ENCODE measurements around the gene PSTK.

Gene PSTK

DNA sequence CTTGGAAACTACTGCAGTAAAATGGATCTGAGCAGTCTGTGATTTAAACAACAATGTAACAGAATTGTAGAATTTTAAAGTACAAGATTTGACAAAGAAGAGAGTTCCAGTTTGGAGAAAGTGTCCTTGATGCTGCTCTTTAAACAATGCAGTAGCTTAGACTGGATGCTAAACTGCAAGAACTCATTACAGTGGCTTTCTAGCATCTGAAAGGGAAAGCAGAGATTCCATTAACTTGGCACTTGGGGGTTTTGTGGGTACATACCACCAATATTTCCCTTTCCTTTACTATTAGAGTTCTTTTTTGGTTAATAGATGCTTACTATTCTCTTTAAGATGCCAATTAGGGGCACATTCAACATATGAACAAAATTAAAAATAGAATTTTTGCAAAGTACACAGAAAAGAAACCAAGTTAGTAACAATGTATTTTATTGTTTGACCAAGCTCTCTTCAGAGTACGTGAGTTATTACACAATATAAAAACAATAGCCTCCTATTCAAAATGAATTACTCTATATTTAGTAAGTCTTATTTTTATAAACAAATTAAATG is 11.9 kb downstream of the PSTK start:
- DNase-seq (ENCODE audit: low read depth, low spot score), result no peak

DNA sequence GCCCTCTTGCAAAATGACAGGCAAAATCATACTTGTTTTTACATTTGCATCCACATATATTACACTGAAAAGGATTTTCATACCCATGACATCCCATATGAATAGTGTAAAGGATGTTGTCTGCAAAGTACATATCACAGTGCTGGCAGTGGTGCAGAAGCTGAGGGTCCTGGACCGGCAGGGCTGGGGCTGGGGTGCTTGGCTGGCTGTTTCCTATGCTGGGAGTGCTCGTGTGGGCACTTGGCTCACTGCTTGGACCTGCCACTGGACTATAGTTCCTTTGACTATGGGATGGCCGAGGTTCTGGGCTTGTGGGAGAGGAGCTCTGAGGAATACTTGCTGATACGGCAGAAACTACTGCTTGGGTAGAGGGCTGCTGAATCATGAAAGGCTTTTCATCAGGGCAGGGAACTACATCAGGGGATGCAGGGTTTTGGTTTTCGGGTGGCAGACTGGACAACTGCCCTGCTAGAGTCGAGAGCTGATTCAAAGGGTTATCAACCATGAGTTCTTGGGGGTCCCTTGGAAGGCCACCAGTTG is 13.7 kb downstream of the PSTK start:
- DNase-seq (ENCODE audit: low read depth, low spot score), result no peak

GRCh38 chr10:122995936-122996335 is 15.7 kb downstream of the PSTK start:
- DNase-seq (ENCODE audit: low read depth, low spot score), result no peak

- no peak for DNase-seq (ENCODE audit: low read depth, low spot score)
Measured at GRCh38 chr10:122997864-122998263, 17.7 kb downstream of the PSTK start.

- no peak for DNase-seq (ENCODE audit: low read depth, low spot score)
Measured at GRCh38 chr10:122998360-122998917, 18.2 kb downstream of the PSTK start.

GRCh38 chr10:122998934-122999333 is 18.7 kb downstream of the PSTK start:
- DNase-seq (ENCODE audit: low read depth, low spot score), result no peak

- no peak for DNase-seq (ENCODE audit: low read depth, low spot score)
Measured at GRCh38 chr10:122999347-122999746, 19.1 kb downstream of the PSTK start.

- DNase-seq (ENCODE audit: low read depth, low spot score), result no peak
Measured at GRCh38 chr10:123000155-123000554, 20.0 kb downstream of the PSTK start.

GRCh38 chr10:123001370-123001769 is 21.2 kb downstream of the PSTK start:
- no peak for DNase-seq (ENCODE audit: low read depth, low spot score)

GRCh38 chr10:123004298-123004697 is 24.1 kb downstream of the PSTK start:
- no peak for DNase-seq (ENCODE audit: low read depth, low spot score)

- no peak for DNase-seq (ENCODE audit: low read depth, low spot score)
Measured at GRCh38 chr10:123007558-123008354, 27.6 kb downstream of the PSTK start.

GRCh38 chr10:123008355-123009104 is 28.3 kb downstream of the PSTK start, which contains the start of the genes ACADSB and IKZF5:
ACADSB (plus strand) TSS chr10:123009006; CDS start chr10:123009030, 24 bp downstream.
IKZF5 (minus strand) TSS chr10:123008795; CDS start chr10:122998625, 10,170 bp downstream.
- DNase-seq (ENCODE audit: low read depth, low spot score), result peak; percentile 92

- DNase-seq (ENCODE audit: low read depth, low spot score), result no peak
Measured at GRCh38 chr10:123009105-123009820, 29.1 kb downstream of the PSTK start.

GRCh38 chr10:123011987-123012386 is 31.8 kb downstream of the PSTK start:
- no peak for DNase-seq (ENCODE audit: low read depth, low spot score)

- DNase-seq (ENCODE audit: low read depth, low spot score), result no peak
Measured at GRCh38 chr10:123013456-123014419, 33.5 kb downstream of the PSTK start.

GRCh38 chr10:123014772-123015171 is 34.6 kb downstream of the PSTK start:
- no peak for DNase-seq (ENCODE audit: low read depth, low spot score)

- no peak for DNase-seq (ENCODE audit: low read depth, low spot score)
Measured at GRCh38 chr10:123016228-123016627, 36.0 kb downstream of the PSTK start.

GRCh38 chr10:123017421-123018165 is 37.4 kb downstream of the PSTK start:
- DNase-seq (ENCODE audit: low read depth, low spot score), result no peak

DNA sequence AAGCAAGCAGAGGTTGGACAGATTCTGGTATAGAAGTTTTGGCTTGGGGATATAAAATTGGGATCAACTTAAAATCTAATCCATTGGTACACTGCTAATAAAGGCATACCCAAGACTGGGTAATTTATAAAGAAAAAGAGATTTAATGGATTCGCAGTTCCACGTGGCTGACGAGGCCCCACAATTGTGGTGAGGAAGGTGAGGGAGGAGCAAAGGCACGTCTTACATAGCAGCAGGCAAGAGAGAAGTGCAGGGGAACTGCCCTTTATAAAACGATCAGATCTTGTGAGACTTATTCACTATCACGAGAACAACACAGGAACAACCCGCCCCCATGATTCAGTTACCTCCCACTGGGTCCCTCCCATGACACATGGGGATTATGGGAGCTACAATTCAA is 38.3 kb downstream of the PSTK start:
- no peak for DNase-seq (ENCODE audit: low read depth, low spot score)

Data from smooth muscle cell of the brain vasculature (primary cell).